Measurements from ENCODE around the gene S100A9.

DNA sequence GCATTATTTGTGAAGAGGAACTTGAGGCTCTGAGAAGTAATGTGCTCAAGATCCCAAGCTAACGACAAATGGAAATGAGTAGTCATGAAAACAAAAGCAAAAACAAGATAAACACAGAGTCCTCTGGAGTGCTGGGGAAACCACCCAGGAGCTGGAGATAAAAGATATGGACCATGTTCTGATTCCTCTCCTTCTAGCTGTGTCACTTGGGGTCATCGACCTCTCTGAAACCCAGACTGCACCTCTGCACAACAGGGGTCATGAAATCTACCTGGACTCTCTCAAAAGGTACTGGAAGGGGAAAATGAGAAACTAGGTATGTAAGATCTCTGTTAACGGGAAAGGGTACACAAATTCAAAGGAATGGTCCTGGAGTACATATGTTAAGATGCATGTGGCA, 15.5 kb upstream of the S100A9 start:
- TF ChIP-seq, protein P1, sequence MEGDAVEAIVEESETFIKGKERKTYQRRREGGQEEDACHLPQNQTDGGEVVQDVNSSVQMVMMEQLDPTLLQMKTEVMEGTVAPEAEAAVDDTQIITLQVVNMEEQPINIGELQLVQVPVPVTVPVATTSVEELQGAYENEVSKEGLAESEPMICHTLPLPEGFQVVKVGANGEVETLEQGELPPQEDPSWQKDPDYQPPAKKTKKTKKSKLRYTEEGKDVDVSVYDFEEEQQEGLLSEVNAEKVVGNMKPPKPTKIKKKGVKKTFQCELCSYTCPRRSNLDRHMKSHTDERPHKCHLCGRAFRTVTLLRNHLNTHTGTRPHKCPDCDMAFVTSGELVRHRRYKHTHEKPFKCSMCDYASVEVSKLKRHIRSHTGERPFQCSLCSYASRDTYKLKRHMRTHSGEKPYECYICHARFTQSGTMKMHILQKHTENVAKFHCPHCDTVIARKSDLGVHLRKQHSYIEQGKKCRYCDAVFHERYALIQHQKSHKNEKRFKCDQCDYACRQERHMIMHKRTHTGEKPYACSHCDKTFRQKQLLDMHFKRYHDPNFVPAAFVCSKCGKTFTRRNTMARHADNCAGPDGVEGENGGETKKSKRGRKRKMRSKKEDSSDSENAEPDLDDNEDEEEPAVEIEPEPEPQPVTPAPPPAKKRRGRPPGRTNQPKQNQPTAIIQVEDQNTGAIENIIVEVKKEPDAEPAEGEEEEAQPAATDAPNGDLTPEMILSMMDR (IDR thresholded peaks at IDR 0.05), result no peak
- no peak for TF ChIP-seq ZFX (IDR thresholded peaks at IDR 0.05; ENCODE audit: borderline replicate concordance)
